GM13977 (cell line): ENCODE data around the gene FARP1.

Source experiments
- DNase-seq: peaks from one replicate; pipeline ENCODE4 v3.0.0; 2012; ENCODE audit warnings: low spot score
- in situ Hi-C: fragments of 300-500 bp; cut with MboI; formaldehyde crosslinking; loops from one replicate; pipeline ENCODE4 v1.12.0; 2022; ENCODE audit warnings: low sequenced_read_pairs, low pct_unique_long_range_greater_than_20kb, mixed read lengths, inconsistent platforms; ENCODE audit not compliant: unreplicated experiment
- TF ChIP-seq, protein P1 (sequence below): IDR thresholded peaks from 2 replicates; pipeline ENCODE4 v1.5.1; 2012; ENCODE audit warnings: mild to moderate bottlenecking, control low read depth; ENCODE audit not compliant: insufficient read depth; ENCODE audit errors: extremely low read depth, missing control alignments

FARP1 gene

DNA sequence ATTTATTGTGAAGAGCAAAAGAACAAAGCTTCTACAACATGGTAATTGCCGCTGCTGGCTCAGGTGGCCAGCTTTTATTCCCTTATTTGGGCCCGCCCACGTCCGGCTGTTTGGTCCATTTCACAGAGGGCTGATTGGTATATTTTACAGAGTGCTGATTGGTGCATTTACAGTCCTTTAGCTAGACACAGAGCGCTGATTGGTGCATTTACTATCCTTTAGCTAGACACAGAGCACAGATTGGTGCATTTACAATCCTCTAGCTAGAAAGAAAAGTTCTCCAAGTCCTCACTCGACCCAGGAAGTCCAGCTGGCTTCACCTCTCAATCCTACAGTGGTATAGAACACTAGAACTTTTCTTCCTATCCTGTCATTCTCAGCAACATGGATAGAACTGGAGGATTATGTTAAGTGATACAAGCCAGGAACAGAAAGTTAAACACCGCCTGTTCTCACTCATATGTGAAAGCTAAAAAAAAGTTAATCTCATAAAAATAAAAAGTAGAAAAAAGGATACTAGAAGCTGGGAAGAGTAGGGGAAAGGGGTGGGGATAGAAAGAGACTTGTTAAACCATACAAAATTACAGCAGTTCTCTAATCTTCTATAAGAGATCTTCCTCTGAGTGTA lies 33.6 kb upstream of the FARP1 start:
- DNase-seq, result no peak
- in situ Hi-C loops, result no loop called here
- TF ChIP-seq, protein P1, sequence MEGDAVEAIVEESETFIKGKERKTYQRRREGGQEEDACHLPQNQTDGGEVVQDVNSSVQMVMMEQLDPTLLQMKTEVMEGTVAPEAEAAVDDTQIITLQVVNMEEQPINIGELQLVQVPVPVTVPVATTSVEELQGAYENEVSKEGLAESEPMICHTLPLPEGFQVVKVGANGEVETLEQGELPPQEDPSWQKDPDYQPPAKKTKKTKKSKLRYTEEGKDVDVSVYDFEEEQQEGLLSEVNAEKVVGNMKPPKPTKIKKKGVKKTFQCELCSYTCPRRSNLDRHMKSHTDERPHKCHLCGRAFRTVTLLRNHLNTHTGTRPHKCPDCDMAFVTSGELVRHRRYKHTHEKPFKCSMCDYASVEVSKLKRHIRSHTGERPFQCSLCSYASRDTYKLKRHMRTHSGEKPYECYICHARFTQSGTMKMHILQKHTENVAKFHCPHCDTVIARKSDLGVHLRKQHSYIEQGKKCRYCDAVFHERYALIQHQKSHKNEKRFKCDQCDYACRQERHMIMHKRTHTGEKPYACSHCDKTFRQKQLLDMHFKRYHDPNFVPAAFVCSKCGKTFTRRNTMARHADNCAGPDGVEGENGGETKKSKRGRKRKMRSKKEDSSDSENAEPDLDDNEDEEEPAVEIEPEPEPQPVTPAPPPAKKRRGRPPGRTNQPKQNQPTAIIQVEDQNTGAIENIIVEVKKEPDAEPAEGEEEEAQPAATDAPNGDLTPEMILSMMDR, result no peak

DNA sequence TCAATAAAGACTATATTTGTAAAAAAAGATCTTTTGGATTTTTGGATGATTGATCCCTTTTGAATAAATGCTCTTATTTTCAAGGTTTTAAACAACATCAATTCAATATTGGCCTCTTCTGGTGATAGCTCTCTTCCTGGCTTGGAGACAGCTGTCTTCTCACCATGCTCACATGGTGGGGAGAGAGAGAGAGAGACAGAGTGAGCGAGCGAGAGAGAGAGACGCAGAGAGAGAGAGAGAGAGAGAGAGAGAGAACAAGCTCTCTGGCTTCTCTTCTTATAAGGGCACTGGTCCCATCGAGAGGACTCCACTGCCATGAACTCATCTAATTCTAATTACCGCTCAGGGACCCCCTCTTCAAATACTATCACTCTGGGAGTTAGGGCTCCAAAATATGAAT lies 32.1 kb upstream of the FARP1 start:
- DNase-seq, result no peak
- in situ Hi-C loops, result no loop called here
- TF ChIP-seq, protein P1, result no peak

DNA sequence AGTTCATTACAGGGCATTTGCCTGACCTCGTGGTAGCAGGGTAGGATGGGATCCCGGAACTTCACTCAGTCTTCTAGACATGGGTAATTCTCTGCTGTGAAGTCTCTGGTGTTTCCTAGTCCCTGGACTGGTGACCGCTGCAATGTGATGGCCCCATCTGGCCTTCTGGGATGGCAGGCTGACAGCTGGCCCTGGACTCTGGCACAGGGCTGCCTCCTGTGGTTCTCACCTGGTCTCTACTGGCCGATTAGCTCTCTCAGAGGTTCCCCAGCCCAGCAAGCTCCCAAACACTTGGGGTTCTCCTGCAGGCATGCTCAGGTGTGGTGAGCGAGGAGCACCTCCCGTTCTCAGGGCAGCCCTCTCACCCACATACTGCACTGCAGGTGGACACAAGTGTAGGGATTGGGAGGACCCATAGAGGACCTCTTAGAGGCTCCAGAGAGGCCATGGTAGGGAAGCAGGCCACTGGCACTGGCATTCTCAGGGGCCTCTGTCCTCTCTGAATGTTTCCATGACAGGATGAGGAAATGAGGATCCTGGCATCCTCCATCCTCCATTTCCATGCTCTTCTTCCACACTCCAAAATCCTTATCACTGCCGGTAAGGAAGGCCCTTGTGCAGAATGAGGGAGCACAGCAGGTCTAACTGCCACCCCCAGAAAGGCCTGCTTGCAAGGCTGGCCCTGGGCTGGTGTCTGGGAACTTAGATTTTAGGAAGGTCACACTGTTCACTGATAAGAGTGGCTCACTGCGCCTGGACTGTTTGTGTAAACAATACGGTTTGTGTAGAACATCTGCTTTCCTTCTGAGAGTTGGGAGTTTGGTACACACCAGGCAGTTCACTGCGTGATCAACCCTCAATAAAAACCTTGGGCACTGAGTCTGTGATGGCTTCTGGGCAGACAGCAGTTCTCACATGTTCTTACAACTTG lies 31.5 kb upstream of the FARP1 start:
- in situ Hi-C loops, result no loop called here
- TF ChIP-seq, protein P1, result no peak
- DNase-seq, result no peak

DNA sequence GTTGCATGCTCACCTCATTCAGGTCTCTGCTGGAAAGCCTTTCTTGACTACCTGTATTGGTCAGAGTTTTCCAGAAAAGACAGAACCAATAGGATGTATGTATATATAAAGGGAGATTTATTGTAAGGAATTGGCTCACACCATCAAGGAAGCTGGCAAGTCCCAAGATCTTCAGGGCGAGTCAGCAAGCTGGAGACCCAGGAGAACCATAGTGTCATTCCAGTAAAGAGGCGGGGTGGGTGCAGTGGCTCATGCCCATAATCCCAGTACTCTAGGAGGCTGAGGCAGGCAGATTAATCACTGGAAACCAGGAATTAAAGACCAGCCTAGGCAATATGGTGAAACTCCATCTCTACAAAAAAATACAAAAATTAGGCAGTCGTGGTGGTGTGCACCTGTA lies 30.4 kb upstream of the FARP1 start:
- in situ Hi-C loops, result no loop called here
- TF ChIP-seq, protein P1, result no peak
- no peak for DNase-seq

DNA sequence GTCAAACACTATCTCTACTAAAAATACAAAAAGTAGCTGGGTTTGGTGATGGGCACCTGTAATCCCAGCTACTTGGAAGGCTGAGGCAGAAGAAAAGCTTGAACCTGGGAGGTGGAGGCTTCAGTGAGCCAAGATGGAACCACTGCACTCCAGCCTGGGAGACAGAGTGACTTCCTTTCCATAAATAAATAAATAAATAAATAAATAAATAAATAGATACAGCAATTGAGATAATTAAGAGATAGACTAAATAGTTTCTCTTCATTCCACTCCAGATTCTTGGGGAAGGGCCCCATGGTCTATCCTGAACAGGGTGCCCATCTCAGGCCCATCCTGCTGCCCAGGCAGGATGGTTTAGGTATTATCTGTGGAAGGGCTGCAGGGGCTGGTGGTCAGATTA lies 24.0 kb upstream of the FARP1 start:
- DNase-seq, result no peak
- in situ Hi-C loops, result no loop called here
- TF ChIP-seq, protein P1, result no peak

DNA sequence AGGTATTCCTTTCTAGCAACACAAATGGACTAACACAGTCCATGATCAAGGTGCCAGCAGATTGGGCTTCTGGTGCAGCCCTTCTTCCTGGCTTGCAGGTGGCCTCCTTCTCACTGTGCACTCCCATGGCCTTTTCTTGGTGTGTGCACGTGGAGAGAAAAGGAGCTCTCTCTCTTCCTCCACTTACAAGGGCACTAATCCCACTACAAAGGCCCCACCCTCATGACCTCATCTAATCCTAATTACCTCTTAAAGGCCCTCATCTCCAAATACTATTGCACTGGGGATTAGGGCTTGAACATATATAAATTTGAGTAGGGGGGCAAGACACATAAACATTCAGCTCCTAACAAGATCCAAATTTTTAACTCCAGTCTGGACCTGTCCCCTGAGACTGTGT lies 19.7 kb upstream of the FARP1 start:
- in situ Hi-C loops, result no loop called here
- no peak for DNase-seq
- TF ChIP-seq, protein P1, result no peak
